GM19455 (cell line): ENCODE measurements around the gene ZP2.
"Not testable (repeated sequence)": the region's sequence is repeated elsewhere in the genome, so short reads cannot be mapped to it uniquely, and the experiment has no call there.

Source experiments
- ATAC-seq: cut with Tn5 transposase; IDR thresholded peaks from one replicate; pipeline ENCODE4 v1.9.1; 2021; ENCODE audit not compliant: unreplicated experiment

ZP2 gene

DNA sequence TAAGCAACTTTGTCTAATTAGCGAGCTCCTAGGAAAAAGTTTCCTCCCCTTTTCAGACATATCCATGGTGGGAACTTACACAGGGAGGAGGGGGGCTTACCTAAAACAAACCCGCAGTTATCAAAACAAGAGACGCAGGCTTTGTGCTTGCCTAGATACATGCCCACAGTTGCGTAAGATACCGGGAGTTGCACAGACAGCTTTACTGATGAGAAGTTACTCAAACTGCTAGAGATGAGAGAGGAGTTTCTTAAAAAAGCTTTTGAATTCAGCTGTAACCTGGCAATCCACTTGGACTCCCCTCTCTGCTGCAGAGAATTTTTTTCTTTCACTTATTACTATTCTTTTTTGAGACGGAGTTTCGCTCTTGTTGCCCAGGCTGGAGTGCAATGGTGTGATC is 6.8 kb upstream of the ZP2 start:
- ATAC-seq: no peak

DNA sequence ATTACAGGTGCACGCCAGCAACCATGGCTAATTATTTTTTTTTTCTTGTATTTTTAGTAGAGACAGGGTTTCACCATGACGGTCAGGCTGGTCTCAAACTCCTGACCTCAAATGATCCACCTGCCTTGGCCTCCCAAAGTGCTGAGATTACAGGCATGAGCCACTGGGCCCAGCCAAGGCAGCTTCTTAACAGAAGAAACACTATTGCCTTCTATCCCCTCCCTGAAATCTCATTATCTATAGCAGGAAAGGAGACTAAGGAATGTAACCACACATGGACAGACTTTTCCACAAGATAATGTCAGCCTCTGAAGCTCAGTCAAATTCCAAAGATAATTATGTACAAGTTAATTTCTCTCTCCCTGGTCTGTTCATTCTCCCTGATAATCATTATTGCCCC is 5.7 kb upstream of the ZP2 start:
- ATAC-seq: no peak

DNA sequence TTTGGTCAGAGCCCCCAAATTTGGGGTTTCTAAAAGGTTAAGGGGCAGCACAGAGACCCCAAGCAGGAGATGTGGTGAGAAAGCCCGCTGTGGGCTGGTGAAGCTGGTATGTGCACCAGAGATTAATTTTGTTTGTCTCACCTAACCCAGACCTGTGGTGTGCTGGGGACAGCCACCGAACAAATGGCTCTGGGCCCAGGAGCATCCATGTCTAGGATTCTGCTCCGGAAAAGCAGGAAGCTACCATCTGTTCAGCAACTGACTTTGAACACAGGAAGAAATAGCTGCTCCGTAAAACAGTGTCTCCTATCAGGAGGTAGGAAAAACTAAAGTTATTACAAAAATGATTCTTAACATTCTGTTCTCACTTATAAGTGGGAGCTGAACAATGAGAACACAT is 2.7 kb upstream of the ZP2 start:
- ATAC-seq: no peak

DNA sequence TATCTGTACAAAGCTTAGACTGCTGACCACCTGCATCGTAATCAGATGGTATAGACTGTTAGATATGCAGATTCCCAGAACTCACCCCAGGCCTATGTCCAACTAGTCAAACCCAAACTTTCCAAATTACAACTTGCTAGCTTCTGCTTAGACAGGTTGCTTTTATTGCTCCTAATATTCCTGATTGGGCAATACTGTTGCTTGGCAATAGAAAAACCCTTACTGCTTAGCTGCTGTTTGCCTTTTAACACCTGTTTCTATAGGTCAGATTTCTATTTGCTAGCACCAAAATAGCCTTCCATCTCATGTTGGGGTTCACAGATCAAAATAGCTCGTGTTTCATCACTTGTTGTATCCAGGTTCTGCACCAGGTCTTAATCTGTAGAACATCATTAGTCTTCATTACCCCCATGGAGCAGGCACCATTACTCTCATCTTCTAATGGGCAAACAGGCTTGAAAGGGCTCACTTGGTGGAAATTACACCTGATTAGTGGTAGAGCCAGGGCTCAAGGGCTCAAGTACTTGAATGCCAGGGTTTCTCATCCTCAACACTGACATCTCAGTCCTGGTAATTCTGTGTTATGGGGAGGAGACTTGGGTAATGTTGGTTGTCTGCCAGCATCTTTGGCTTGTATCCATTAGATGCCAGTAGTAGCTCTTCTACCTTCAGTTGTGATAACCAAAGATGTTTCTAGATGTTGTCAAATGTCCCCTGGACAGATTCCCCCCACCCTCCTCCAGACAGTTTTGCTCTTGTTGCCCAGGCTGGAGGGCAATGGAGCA is 2.7 kb downstream of the ZP2 start:
- no peak for ATAC-seq

DNA sequence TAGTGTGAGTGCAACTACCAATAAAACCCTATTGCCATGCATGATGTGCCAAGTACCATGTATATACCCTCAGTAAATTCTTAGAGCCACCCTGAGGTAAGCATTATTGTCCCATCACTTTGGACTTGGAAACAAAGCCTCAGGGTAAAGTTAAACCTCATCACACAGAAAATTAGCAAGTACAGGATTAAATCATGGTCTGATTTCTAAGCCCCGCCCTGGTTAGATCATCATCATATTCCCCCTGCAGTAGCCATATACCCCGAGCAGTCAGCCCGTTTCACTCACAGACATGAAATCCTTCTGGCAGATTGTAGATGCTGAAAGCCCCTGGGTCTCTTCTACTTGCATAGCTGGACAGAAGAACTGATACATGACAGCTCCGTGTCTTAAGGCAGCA is 4.8 kb downstream of the ZP2 start:
- no peak for ATAC-seq

DNA sequence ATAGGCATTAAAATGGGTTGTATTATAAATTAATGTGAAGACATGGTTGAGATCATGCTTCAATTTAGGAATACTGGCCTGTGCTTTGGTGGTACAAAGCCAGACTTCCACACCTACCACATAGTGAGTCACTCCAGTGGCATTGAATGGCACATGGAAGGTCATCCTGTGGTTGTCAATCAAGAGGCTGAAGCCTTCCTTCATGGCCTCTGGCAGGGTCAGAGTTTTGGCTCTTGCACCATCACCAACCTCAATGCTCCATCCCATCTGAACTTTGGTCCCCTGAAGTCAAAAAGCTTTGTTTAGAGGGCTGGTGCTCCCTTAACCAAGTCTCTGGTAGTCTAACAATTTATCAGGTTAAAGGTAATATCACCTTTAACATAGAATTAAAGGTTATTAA is 6.1 kb downstream of the ZP2 start:
- no peak for ATAC-seq

DNA sequence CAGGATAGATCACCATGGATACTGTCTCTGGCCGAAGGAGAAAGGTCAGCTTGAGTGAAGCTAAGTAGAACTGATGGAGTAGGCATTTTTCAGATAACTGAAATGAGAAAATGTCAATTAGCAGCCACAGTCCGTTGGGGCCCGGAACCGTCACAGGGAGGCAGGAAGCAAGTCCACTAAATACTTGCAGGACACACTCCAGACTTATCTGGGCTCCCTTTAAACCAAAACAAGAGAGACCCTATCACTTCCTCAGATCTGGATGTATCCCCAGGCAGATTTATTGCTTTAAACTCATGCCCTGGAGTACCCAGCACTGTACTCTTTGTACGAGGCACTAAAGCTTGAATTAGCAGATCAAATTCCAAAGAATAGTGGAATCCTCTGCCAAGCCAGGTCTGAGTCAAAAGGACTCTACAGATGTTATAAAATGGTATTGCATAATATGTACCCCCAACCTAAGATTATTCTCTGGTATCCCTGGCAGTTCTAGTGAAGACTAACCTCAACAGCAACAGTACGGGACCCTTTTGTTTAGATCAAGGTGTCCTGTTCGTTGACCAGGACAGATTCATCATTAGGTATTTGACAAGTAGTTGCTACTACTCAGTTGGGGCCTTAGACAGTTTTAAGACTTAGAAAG is 8.1 kb downstream of the ZP2 start:
- no peak for ATAC-seq

DNA sequence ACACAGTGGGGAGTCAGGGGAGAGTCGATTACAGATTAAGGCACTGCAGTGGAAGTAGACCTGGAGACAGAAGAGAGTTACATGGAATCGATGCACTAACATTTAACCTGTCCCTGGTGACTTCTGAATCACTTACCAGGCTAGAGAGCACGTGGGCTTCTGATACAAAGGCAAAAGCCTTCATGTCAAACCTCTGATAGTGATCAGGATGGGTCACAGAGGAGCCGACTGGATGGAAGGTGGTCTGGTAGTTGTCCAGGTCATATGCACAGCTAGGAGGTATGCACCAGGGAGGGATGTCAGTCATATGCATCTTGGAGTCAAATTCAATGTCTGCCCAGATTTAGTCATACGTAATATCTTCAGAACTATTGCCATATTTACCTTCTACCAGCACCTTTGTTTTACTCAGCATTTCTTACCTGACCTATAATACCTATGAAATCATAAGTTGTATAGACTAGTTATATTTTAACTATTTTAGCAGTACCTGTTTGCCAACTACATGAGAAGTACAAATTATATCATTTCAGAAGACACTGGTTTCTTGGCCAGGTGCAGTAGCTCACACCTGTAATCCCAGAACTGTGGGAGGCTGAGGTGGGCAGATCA is 11.7 kb downstream of the ZP2 start:
- no peak for ATAC-seq

DNA sequence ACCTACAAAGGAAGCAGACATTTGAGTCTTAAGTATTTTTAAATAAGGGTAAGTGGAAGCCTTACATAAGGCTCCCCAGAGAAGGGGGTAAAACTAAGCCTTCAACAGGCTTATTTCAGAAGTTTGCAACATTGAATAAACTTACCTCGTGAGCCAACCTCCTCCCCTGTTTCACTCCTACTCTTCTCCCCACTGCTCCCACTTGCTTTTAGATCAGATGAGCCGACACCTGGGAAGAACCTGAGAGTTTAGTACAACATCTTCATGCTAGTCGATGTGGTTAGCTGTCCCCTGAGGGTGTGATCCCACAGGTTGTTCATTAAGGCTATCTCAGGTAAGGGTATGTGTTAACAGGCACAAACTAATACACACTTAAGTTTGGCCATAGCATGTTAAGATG is 13.8 kb downstream of the ZP2 start:
- ATAC-seq: no peak

DNA sequence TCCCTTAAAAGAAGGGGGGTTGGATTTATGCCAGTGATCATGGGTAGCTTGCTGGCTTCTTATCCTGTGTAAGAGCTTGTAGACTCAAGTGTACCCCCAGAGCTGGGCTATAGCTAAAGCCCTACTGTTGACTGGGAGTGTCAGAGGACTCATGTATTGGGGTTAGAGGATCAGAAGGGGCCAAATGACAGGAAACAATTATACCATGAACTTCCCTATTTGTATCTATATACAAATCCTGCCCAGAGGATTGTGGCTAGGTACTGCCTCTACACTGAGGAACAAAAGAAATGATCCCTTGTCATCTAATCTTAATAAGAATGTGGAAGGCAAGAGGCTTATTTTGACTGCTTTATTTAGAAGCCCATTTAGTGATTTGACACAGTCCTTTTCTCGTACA is 14.3 kb downstream of the ZP2 start:
- ATAC-seq: no peak

DNA sequence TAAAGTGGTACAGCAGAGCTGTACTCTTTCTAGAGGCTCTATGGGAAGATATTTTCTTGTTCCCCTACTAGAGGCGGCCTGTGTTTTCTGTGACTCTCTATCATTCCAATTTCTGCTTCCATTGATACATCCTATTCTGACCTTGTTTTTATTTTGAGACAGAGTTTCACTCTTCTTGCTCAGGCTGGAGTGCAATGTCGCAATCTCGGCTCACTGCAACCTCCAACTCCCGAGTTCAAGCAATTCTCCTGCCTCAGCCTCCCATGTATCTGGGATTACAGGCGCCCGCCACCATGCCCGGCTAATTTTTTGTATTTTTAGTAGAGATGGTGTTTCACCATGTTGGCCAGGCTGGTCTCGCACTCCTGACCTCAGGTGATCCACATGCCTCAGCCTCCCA is 16.0 kb downstream of the ZP2 start:
- not testable (repeated sequence) for ATAC-seq

DNA sequence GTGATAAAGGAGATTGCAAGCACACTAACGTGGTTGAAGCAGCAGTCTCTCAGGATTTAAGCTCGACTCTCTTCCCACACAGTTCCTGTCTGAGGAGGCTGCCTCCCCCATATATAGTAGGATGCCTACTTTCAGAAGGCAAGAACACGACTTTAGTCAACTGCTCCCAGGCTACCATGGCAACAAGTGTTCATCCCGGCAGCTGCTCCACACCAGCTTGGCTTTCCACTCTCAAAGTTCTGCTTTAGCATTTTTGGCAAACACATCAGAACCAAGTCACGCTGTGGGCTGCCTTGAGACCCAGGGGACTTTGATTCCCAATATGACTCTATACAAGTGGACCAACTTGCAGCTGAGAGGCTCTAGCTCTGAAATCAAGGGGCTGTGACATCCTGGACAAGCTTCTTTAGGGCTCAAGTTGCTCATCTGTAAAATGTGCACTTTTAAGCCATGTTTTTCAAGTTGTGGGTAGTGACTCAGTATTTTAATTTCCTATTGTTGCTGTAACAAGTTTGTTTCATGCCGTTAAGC is 16.5 kb downstream of the ZP2 start:
- no peak for ATAC-seq

DNA sequence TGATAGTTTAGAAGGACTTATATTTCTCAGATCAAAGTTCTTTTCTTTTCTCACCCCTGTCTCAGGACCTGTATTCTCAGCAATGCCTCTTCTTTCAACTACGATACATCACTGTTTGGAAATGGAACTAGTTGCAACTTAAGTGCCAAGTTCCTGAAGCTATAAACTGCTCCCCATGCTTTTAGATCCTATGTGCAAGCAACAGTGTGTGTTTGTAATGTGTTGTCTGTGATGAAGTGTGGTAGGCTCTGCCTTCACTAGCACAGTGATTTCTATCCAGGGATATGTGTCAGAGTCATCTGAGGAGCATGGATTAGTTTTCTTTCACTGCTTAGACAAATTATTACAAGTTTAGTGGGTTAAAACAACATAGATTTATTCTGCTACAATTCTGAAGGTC is 18.4 kb downstream of the ZP2 start:
- no peak for ATAC-seq

DNA sequence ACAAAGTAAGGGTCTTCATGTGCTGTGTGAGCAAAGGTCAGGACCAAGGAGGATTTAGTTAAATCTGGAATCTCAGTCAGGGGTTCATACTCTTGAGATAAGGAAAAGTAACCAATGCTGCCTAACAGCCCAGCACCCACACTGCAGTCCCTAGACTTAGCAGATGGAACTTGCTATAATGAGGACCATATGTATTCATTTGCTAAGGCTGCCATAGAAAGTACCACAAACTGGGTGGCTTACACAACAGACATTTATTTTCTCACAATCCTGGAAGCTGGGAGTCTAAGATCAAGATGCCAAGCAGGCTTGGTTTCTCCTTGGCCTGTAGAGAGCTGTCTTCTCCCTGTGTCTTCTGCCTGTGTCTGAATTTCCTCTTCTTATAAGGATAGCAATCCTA is 20.8 kb downstream of the ZP2 start:
- no peak for ATAC-seq

DNA sequence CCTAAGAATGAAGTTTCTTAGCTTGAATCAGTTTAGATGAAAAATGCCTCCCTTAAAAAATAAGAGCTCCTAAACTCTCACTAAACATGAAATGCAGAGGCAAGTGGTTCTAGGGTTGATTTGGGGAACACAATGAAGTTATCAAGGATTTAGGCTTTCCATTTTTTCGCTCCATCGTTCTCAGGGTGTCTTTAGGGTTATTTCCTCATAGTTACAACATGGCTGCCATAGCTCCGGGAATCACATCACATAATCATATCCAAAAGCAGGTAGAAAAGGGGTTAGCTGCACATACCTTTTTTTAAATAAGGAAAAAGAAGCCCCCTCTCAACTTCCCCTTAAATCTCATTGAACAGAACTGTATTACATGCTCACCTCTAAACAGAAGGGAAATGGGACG is 21.4 kb downstream of the ZP2 start:
- ATAC-seq: no peak

DNA sequence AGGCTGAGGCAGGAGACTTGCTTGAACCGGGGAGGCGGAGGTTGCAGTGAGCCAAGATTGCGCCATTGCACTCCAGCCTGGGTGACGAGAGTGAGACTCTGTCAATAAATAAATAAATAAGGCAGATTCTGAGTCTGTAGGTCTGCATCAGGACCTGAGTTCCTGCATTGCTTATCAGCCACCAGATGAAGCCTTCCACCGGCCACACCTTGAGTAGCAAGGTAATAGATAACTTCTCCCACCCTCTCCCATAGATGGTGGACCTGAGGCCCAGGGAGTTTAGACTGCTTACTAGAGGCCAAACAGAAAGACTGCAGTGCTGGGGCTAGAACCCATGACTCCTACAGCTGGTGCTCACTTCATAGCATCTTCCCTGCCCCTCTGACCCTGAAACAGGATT is 22.1 kb downstream of the ZP2 start:
- no peak for ATAC-seq

DNA sequence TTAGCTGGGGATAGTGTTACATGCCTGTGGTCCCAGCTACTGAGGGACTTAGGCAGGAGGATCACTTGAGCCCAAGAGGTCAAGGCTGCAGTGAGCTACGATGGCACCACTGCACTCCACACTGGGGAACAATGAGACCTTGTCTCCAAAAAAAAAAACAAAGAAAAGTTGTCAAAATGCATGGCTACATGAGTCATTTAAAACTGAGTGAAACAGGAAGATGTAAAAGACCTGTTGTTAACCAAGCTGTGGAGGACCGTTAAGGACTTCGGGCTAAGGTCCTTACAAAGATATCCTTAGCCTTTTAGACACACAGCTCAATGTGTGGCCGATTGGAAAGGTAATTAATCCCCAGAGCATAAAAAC is 25.1 kb downstream of the ZP2 start:
- ATAC-seq: no peak

DNA sequence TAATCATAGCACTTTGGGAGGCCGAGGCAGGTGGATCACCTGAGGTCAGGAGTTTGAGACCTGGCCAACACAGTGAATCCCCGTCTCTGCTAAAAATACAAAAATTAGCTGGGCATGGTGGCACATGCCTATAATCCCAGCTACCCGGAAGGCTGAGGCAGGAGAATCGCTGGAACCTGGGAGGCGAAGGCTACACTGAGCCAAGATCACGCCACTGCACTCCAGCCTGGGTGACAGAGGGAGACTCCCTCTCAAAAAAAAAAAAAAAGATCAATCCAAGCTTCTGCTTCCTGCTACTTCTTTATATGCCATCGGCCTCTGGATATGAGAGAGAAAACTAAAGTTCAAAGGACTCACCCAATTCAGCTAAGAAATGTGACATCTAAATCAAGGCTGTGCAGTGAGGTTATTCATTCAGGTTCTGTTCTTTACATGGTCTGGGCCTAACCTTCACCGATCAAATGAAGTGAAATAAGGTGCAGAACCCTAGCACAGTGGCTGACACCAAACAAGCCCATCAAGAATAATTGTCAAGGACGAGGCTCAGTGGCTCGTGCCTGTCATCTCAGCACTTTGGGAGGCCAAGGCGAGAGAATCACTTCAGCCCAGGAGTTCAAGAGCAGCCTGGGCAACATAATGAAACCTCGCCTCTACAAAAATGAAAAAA is 25.6 kb downstream of the ZP2 start:
- no peak for ATAC-seq

DNA sequence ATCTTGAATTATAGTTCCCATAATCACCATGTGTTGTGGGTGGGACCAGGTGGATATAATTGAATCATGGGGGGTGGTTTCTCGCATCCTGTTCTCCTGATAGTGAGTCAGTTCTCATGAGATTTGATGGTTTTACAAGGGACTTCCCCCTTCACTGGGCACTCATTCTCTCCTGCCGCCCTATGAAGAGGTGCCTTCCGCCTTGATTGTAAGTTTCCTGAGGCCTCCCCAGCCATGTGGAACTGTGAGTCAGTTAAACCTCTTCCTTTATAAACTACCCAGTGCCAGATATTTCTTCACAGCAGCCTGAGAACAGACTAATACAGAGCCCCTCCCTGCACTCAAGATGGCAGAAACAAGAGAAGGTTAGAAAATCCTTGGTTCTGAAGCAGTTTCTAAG is 26.5 kb downstream of the ZP2 start:
- no peak for ATAC-seq

DNA sequence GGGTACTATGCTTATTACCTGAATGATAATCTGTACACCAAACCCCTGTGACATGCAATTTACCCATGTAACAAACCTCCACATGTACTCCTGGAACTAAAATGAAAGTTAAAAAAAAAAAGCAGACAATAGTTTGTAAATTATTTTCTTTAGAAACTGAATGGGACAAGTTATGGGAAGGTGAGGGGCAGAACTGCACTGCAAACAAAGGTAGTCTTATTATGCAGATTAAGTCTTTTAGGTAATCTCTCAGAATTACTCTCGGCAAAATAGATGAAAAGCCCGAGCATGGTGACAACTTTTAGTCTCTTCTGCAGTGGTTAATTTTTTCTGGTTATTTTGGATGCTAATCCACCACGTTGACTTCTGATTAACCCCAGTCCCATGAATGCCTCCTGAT is 27.4 kb downstream of the ZP2 start:
- no peak for ATAC-seq

DNA sequence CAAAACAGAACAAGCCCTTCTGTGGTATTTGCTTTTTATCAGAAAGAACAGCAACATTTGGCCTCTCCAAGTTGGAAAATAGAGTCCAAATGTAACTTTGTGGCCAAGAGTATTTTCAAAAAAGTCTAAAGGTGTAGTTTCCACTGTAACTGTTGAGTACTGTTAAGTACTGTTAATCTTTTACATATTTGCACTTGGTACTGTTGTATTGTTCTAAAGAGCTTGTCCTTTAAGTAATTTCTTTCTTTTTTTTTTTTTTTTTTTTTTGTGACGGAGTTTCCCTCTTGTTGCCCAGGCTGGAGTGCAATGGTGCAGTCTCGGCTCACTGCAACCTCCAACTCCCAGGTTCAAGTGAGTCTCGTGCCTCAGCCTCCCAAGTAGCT is 31.4 kb downstream of the ZP2 start:
- ATAC-seq: no peak
